ENCODE data around the gene HPDL. TPM values are rescaled to one million over a fixed set of nuclear protein-coding genes. Genes with fewer than 3 reads are reported as not detected.

The HPDL gene
- total and polyA plus RNA-seq, 5 donors from 2014 or later: 0.39 to 1.2 (median 1.0) TPM; not detected in 2

DNA sequence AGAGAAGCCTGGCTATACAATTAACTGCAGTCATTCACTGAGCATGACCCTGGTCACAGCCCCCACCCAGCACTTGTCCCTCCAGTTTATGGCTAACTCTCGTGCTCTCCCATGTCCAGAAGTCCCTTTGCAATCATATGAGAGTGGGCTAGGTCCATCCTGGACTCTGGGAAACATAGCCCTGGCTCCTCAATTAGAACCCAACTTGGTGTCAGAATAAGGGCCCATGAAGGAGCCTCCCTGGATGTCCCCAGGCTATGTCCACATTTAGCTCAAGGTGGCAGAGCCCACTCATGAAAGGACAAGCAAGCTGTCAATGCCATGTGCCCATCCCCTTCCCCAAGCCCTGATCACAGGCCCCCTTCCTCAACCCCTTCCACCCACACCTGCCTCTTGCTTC lies 27.4 kb upstream of the HPDL start:
- H3K27ac ChIP-seq (ENCODE audit: insufficient read depth, low read length, poor library complexity, severe bottlenecking): no peak overlapping the region
- no peaks in the 10 kb centered on the region for H3K36me3 Mint-ChIP-seq
- H3K4me1 ChIP-seq (ENCODE audit: control insufficient read depth, insufficient read depth, low read length, poor library complexity, severe bottlenecking): peaks cover 6% of the 10 kb centered on the region
- no peak for ATAC-seq (ENCODE audit: low read depth in 2 of 2)
- H3K4me3 ChIP-seq (ENCODE audit: low read depth, low read length): no peak overlapping the region
- no peaks in the 10 kb centered on the region for H3K27me3 ChIP-seq (ENCODE audit: control insufficient read depth, insufficient read depth, low read length)
- peaks cover 5 to 26% (median 12%) of the 10 kb centered on the region in 4 donors for H3K4me1 Mint-ChIP-seq
- no peak overlapping the region for H3K27ac Mint-ChIP-seq
- no peak overlapping the region for H3K4me3 Mint-ChIP-seq
- H3K9me3 Mint-ChIP-seq: no peaks in the 10 kb centered on the region
- H3K36me3 ChIP-seq (ENCODE audit: control insufficient read depth, insufficient read depth, low read length): no peaks in the 10 kb centered on the region
- no peak for DNase-seq
- H3K9me3 ChIP-seq (ENCODE audit: control insufficient read depth in 2 of 2, low read length in 2 of 2): no peaks in the 10 kb centered on the region
- H3K27me3 Mint-ChIP-seq: peaks cover 5% of the 10 kb centered on the region

- Histone ChIP-seq H3K4me3 (ENCODE audit: low read depth, low read length) (no peak overlapping the region), H3K36me3 (ENCODE audit: control insufficient read depth, insufficient read depth, low read length) (no peaks in the 10 kb centered on the region), H3K27me3 (ENCODE audit: control insufficient read depth, insufficient read depth, low read length) (no peaks in the 10 kb centered on the region), H3K9me3 (ENCODE audit: control insufficient read depth in 2 of 2, low read length in 2 of 2) (no peaks in the 10 kb centered on the region), H3K27ac (ENCODE audit: insufficient read depth, low read length, poor library complexity, severe bottlenecking) (no peak overlapping the region), H3K4me1 (ENCODE audit: control insufficient read depth, insufficient read depth, low read length, poor library complexity, severe bottlenecking) (peaks cover 13% of the 10 kb centered on the region)
- ATAC-seq (ENCODE audit: low read depth in 2 of 2) (peak in 1 of 2 donors; percentile 13), DNase-seq (peak in 2 of 3 donors; percentile 61 to 80)
- Mint-ChIP-seq H3K4me1 (peaks cover 5 to 34% (median 17%) of the 10 kb centered on the region in 4 donors), H3K36me3 (no peaks in the 10 kb centered on the region), H3K27me3 (peaks cover 5% of the 10 kb centered on the region), H3K4me3 (peak overlapping the region in 3 of 4 donors; percentile 31 to 91 (median 71)), H3K27ac (peak overlapping the region in 1 of 3 donors; percentile 63), H3K9me3 (no peaks in the 10 kb centered on the region)
Observed at GRCh38 chr1:45299981-45300668, 26.6 kb upstream of the HPDL start.

GRCh38 chr1:45300669-45300997 lies 26.1 kb upstream of the HPDL start:
- DNase-seq: no peak

DNA sequence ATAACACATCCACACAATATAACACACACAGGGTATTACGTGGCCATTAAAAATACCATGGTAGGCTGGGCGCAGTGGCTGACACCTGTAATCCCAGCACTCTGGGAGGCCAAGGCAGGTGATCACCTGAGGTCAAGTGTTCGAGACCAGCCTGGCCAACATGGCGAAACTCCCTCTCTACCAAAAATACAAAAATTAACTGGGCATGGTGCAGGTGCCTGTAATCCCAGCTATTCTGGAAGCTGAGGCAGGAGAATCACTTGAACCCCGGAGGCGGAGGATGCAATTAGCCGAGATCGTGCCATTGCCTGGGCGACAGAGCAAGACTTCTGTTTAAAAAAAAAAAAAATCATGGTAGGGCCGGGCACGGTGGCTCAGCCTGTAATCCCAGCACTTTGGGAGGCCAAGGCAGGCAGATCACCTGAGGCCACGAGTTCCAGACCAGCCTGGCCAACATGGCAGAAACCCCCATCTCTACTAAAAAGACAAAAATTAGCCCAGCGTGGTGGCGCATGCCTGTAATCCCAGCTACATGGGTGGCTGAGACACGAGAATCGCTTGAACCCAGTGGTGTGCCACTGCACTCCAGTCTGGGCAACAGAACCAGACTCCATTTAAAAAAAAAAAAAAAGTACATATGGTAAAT lies 24.1 kb upstream of the HPDL start:
- H3K4me3 Mint-ChIP-seq: peak overlapping the region; percentile 92 to 99 (median 92)
- no peaks in the 10 kb centered on the region for H3K36me3 Mint-ChIP-seq
- Histone ChIP-seq H3K9me3 (ENCODE audit: control insufficient read depth in 2 of 2, low read length in 2 of 2) (no peaks in the 10 kb centered on the region), H3K4me1 (ENCODE audit: control insufficient read depth, insufficient read depth, low read length, poor library complexity, severe bottlenecking) (peaks cover 13% of the 10 kb centered on the region), H3K36me3 (ENCODE audit: control insufficient read depth, insufficient read depth, low read length) (no peaks in the 10 kb centered on the region), H3K27ac (ENCODE audit: insufficient read depth, low read length, poor library complexity, severe bottlenecking) (peak overlapping the region; percentile 89), H3K27me3 (ENCODE audit: control insufficient read depth, insufficient read depth, low read length) (no peaks in the 10 kb centered on the region), H3K4me3 (ENCODE audit: low read depth, low read length) (peak overlapping the region; percentile 32)
- H3K9me3 Mint-ChIP-seq: no peaks in the 10 kb centered on the region
- peak overlapping the region in 2 of 3 donors; percentile 6 to 36 for H3K27ac Mint-ChIP-seq
- DNase-seq (no peak), ATAC-seq (ENCODE audit: low read depth in 2 of 2) (no peak)
- H3K27me3 Mint-ChIP-seq: peaks cover 5% of the 10 kb centered on the region
- peaks cover 5 to 50% (median 25%) of the 10 kb centered on the region in 4 donors for H3K4me1 Mint-ChIP-seq

More at GRCh38 chr1:45300669-45300997, 26.1 kb upstream of the HPDL start:
- no peaks in the 10 kb centered on the region for H3K27me3 ChIP-seq (ENCODE audit: control insufficient read depth, insufficient read depth, low read length)
- no peaks in the 10 kb centered on the region for H3K9me3 ChIP-seq (ENCODE audit: control insufficient read depth in 2 of 2, low read length in 2 of 2)
- H3K4me3 ChIP-seq (ENCODE audit: low read depth, low read length): no peak overlapping the region
- H3K27ac ChIP-seq (ENCODE audit: insufficient read depth, low read length, poor library complexity, severe bottlenecking): no peak overlapping the region
- peaks cover 5 to 39% (median 21%) of the 10 kb centered on the region in 4 donors for H3K4me1 Mint-ChIP-seq
- H3K27ac Mint-ChIP-seq: no peak overlapping the region
- no peaks in the 10 kb centered on the region for H3K36me3 Mint-ChIP-seq
- ATAC-seq (ENCODE audit: low read depth in 2 of 2): no peak
- peaks cover 13% of the 10 kb centered on the region for H3K4me1 ChIP-seq (ENCODE audit: control insufficient read depth, insufficient read depth, low read length, poor library complexity, severe bottlenecking)
- no peaks in the 10 kb centered on the region for H3K36me3 ChIP-seq (ENCODE audit: control insufficient read depth, insufficient read depth, low read length)
- no peaks in the 10 kb centered on the region for H3K9me3 Mint-ChIP-seq
- peaks cover 5% of the 10 kb centered on the region for H3K27me3 Mint-ChIP-seq
- peak overlapping the region in 3 of 4 donors; percentile 31 to 91 (median 71) for H3K4me3 Mint-ChIP-seq

DNA sequence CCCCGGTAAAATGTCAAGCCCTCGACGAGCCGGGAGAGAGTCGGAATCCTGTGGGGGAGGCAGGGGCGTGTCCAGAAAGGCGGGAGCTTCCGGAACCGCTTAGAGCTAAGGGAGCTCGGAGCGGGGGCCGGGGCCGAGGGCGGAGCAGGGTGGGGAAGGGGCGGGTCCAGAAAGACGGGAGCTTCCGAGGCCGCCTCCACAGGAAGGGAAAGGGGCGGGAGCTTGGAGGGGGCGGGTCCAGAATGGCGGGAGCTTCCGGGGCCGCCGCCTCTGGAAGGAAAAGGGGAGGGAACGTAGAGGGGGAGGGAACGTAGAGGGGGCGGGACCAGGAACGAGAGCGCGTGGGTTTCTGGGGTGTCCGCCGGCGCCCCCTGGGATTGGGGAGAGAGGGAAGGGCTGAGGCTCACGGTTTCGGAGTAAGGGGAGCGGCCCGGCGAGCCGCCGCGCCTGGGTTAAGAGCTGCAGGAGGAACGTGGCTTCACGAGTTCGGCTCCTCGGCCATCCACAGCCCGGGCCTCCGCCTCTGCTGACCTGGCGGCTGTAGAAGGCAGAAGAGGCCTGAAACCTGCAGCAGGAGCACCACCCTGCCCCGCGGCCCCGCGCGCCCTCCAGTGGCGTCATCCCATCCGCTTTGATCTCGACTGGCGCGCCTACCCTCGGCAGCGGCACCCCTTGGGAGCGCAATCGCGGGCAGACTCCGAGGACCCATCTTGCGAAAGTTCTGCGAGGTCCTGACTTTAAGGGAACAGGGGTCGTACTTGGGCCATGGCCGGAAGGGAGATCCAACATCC lies 23.0 kb upstream of the HPDL start:
- no peaks in the 10 kb centered on the region for H3K36me3 Mint-ChIP-seq
- peaks cover 5% of the 10 kb centered on the region for H3K27me3 Mint-ChIP-seq
- H3K4me3 Mint-ChIP-seq: peak overlapping the region; percentile 92 to 99 (median 92)
- no peaks in the 10 kb centered on the region for H3K9me3 ChIP-seq (ENCODE audit: control insufficient read depth in 2 of 2, low read length in 2 of 2)
- H3K9me3 Mint-ChIP-seq: no peaks in the 10 kb centered on the region
- peaks cover 5 to 50% (median 25%) of the 10 kb centered on the region in 4 donors for H3K4me1 Mint-ChIP-seq
- H3K27me3 ChIP-seq (ENCODE audit: control insufficient read depth, insufficient read depth, low read length): no peaks in the 10 kb centered on the region
- H3K27ac Mint-ChIP-seq: peak overlapping the region; percentile 96 to 98 (median 97)
- no peaks in the 10 kb centered on the region for H3K36me3 ChIP-seq (ENCODE audit: control insufficient read depth, insufficient read depth, low read length)
- H3K27ac ChIP-seq (ENCODE audit: insufficient read depth, low read length, poor library complexity, severe bottlenecking): peak overlapping the region; percentile 89
- ATAC-seq (ENCODE audit: low read depth in 2 of 2) (peak; percentile 87 to 89), DNase-seq (peak; percentile 92 to 99 (median 96))
- H3K4me1 ChIP-seq (ENCODE audit: control insufficient read depth, insufficient read depth, low read length, poor library complexity, severe bottlenecking): peaks cover 13% of the 10 kb centered on the region
- peak overlapping the region; percentile 78 for H3K4me3 ChIP-seq (ENCODE audit: low read depth, low read length)

GRCh38 chr1:45304311-45305081 lies 22.2 kb upstream of the HPDL start:
- peaks cover 5% of the 10 kb centered on the region for H3K27me3 Mint-ChIP-seq
- no peaks in the 10 kb centered on the region for H3K9me3 ChIP-seq (ENCODE audit: control insufficient read depth in 2 of 2, low read length in 2 of 2)
- no peaks in the 10 kb centered on the region for H3K36me3 Mint-ChIP-seq
- H3K27ac ChIP-seq (ENCODE audit: insufficient read depth, low read length, poor library complexity, severe bottlenecking): peak overlapping the region; percentile 89
- H3K36me3 ChIP-seq (ENCODE audit: control insufficient read depth, insufficient read depth, low read length): no peaks in the 10 kb centered on the region
- peak overlapping the region; percentile 92 to 99 (median 92) for H3K4me3 Mint-ChIP-seq
- peak overlapping the region; percentile 96 to 98 (median 97) for H3K27ac Mint-ChIP-seq
- peaks cover 13% of the 10 kb centered on the region for H3K4me1 ChIP-seq (ENCODE audit: control insufficient read depth, insufficient read depth, low read length, poor library complexity, severe bottlenecking)
- no peaks in the 10 kb centered on the region for H3K9me3 Mint-ChIP-seq
- peaks cover 5 to 50% (median 25%) of the 10 kb centered on the region in 4 donors for H3K4me1 Mint-ChIP-seq
- no peak for ATAC-seq (ENCODE audit: low read depth in 2 of 2)
- H3K27me3 ChIP-seq (ENCODE audit: control insufficient read depth, insufficient read depth, low read length): no peaks in the 10 kb centered on the region
- peak in 1 of 3 donors; percentile 27 for DNase-seq
- H3K4me3 ChIP-seq (ENCODE audit: low read depth, low read length): peak overlapping the region; percentile 78

GRCh38 chr1:45305231-45305630 lies 21.5 kb upstream of the HPDL start:
- peaks cover 4 to 49% (median 25%) of the 10 kb centered on the region in 4 donors for H3K4me1 Mint-ChIP-seq
- Histone ChIP-seq H3K4me3 (ENCODE audit: low read depth, low read length) (no peak overlapping the region), H3K9me3 (ENCODE audit: control insufficient read depth in 2 of 2, low read length in 2 of 2) (no peaks in the 10 kb centered on the region), H3K36me3 (ENCODE audit: control insufficient read depth, insufficient read depth, low read length) (no peaks in the 10 kb centered on the region), H3K4me1 (ENCODE audit: control insufficient read depth, insufficient read depth, low read length, poor library complexity, severe bottlenecking) (peaks cover 13% of the 10 kb centered on the region), H3K27ac (ENCODE audit: insufficient read depth, low read length, poor library complexity, severe bottlenecking) (peak overlapping the region; percentile 1), H3K27me3 (ENCODE audit: control insufficient read depth, insufficient read depth, low read length) (no peaks in the 10 kb centered on the region)
- H3K36me3 Mint-ChIP-seq: no peaks in the 10 kb centered on the region
- H3K27me3 Mint-ChIP-seq: peaks cover 6% of the 10 kb centered on the region
- peak overlapping the region; percentile 67 to 99 (median 92) for H3K4me3 Mint-ChIP-seq
- peak overlapping the region; percentile 96 to 98 (median 97) for H3K27ac Mint-ChIP-seq
- DNase-seq (no peak), ATAC-seq (ENCODE audit: low read depth in 2 of 2) (no peak)
- H3K9me3 Mint-ChIP-seq: no peaks in the 10 kb centered on the region

Measured in CD4-positive, CD25-positive, alpha-beta regulatory T cell (primary cell).